ENCODE data around the gene MYH10.
A peak's percentile ranks its signal among the peaks of the same experiment; 100 is the strongest.

MYH10 gene

DNA sequence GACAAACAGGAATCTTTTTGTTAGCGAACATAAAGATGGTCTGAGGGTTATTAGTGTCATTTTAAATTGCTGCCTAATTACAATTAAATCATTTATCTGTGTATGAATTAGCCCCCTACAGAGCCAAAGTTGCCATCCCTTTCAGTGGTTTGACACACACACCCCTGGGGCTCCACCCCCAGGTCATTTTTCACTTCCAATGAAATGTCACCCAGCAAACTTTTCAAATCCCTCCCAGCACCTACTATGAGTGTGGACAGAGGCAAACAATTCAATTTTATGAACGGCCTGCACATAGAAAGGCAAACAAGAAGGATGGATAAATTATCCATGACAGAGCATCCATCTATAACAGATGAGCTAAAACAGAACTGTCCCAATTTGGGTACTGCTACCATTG, 2.4 kb downstream of the MYH10 start:
- no peaks in the 10 kb centered on the region for H3K79me1 ChIP-seq (replicated peaks; ENCODE audit: low read length, poor library complexity, severe bottlenecking)
- H2BK120ac ChIP-seq (ENCODE audit: low read depth, low read length): no peak overlapping the region
- H2BK12ac ChIP-seq (ENCODE audit: low read length in 2 of 2): no peak overlapping the region
- H2AFZ ChIP-seq (ENCODE audit: low read depth, low read length): no peak overlapping the region
- WGBS: 58% methylated on average over 1 of the region's 2 CpGs
- H3K4me2 ChIP-seq (ENCODE audit: low read length, poor library complexity, severe bottlenecking): no peak overlapping the region
- no peak overlapping the region for H2BK15ac ChIP-seq (ENCODE audit: low read depth, poor library complexity, severe bottlenecking)
- H2AK5ac ChIP-seq (ENCODE audit: low read length, severe bottlenecking): peak overlapping the region; percentile 47
- no peak overlapping the region for H3K4me3 ChIP-seq (ENCODE audit: insufficient read depth in 1 of 2, low read depth in 1 of 2, low read length in 2 of 2)
- H3K18ac ChIP-seq (ENCODE audit: low read depth in 1 of 2, low read length in 2 of 2): no peak overlapping the region
- H2BK5ac ChIP-seq (ENCODE audit: low read depth, low read length, poor library complexity, severe bottlenecking): no peak overlapping the region
- H3K27ac ChIP-seq (ENCODE audit: low read length, poor library complexity, severe bottlenecking): no peak overlapping the region
- H4K8ac ChIP-seq (ENCODE audit: low read length): no peak overlapping the region
- H3K4ac ChIP-seq (ENCODE audit: low read depth in 1 of 2, low read length in 2 of 2): no peak overlapping the region
- H3K23ac ChIP-seq (ENCODE audit: low read length in 2 of 2): no peak overlapping the region
- H3K14ac ChIP-seq (ENCODE audit: low read length in 2 of 2): no peak overlapping the region
- no peak overlapping the region for H3K9ac ChIP-seq (ENCODE audit: low read length)
- H3K9me3 ChIP-seq (ENCODE audit: control insufficient read depth, low read length): no peaks in the 10 kb centered on the region
- no peak for DNase-seq
- H3K36me3 ChIP-seq (ENCODE audit: control insufficient read depth in 1 of 2, insufficient read depth in 2 of 2, low read depth in 1 of 2, low read length in 2 of 2): peaks cover 0 to 2% of the 10 kb centered on the region in 2 experiments
- no peak overlapping the region for H4K91ac ChIP-seq (ENCODE audit: low read length)
- no peaks in the 10 kb centered on the region for H3K27me3 ChIP-seq (ENCODE audit: control insufficient read depth in 1 of 2, insufficient read depth in 1 of 2, low read length in 2 of 2)
- peaks cover 9% of the 10 kb centered on the region for H3K4me1 ChIP-seq (ENCODE audit: control insufficient read depth, insufficient read depth, low read depth, low read length)

DNA sequence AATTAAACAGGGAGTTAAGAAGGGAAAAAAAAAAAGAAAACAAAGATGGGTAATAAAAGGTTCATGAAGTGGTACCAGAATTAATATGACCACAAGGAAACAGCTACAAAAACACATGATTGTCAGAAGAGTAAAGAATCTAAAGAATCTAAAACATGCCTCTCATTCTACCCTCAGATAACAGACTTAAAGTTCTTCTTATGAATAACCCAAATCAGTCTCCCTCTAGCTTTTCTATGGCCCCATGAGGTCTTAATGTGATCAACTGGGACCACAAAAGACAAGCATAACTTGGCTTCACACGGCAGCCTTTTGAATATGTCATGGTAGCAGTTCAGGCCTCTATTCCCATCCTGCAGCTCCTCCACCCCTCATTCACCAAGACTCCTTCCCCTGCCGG, 6.9 kb downstream of the MYH10 start:
- WGBS: 74% methylated on average over 2 of the region's 2 CpGs
- Histone ChIP-seq H4K91ac (ENCODE audit: low read length) (no peak overlapping the region), H3K9ac (ENCODE audit: low read length) (no peak overlapping the region), H2BK120ac (ENCODE audit: low read depth, low read length) (no peak overlapping the region), H2AFZ (ENCODE audit: low read depth, low read length) (no peak overlapping the region), H2BK12ac (ENCODE audit: low read length in 2 of 2) (no peak overlapping the region), H4K8ac (ENCODE audit: low read length) (no peak overlapping the region), H3K4ac (ENCODE audit: low read depth in 1 of 2, low read length in 2 of 2) (no peak overlapping the region), H3K9me3 (ENCODE audit: control insufficient read depth, low read length) (no peaks in the 10 kb centered on the region), H3K4me2 (ENCODE audit: low read length, poor library complexity, severe bottlenecking) (peak overlapping the region; percentile 17), H2BK15ac (ENCODE audit: low read depth, poor library complexity, severe bottlenecking) (no peak overlapping the region), H3K4me3 (ENCODE audit: insufficient read depth in 1 of 2, low read depth in 1 of 2, low read length in 2 of 2) (no peak overlapping the region), H2BK5ac (ENCODE audit: low read depth, low read length, poor library complexity, severe bottlenecking) (peak overlapping the region; percentile 3), H3K27me3 (ENCODE audit: control insufficient read depth in 1 of 2, insufficient read depth in 1 of 2, low read length in 2 of 2) (no peaks in the 10 kb centered on the region), H3K23ac (ENCODE audit: low read length in 2 of 2) (peak overlapping the region in 1 of 2 experiments; percentile 43), H2AK5ac (ENCODE audit: low read length, severe bottlenecking) (peak overlapping the region; percentile 33), H3K18ac (ENCODE audit: low read depth in 1 of 2, low read length in 2 of 2) (no peak overlapping the region), H3K27ac (ENCODE audit: low read length, poor library complexity, severe bottlenecking) (peak overlapping the region; percentile 91), H3K36me3 (ENCODE audit: control insufficient read depth in 1 of 2, insufficient read depth in 2 of 2, low read depth in 1 of 2, low read length in 2 of 2) (peaks cover 7 to 12% of the 10 kb centered on the region in 2 experiments), H3K79me1 (replicated peaks; ENCODE audit: low read length, poor library complexity, severe bottlenecking) (peaks cover 11% of the 10 kb centered on the region), H3K14ac (ENCODE audit: low read length in 2 of 2) (no peak overlapping the region), H3K4me1 (ENCODE audit: control insufficient read depth, insufficient read depth, low read depth, low read length) (peaks cover 9% of the 10 kb centered on the region)
- DNase-seq: no peak

DNA sequence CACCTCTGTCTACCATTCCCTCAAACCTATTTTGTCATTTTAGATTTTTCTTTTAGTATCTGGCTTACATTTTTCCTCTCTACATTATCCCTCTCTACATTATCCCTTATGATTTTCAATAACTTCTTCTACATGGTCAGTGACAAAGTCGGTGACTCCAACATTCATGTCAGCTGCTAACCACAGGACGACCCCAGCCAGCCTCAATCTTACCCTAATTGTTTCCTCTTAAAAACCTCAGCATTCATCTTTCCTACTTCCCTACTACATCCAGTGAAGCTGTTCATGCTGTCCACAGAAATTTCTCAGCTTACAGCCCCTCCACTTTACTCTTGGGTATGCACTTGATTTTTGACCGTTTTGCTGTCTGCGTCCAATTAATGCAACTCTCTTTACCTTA, 8.3 kb downstream of the MYH10 start:
- Histone ChIP-seq H2BK12ac (ENCODE audit: low read length in 2 of 2) (no peak overlapping the region), H3K4me1 (ENCODE audit: control insufficient read depth, insufficient read depth, low read depth, low read length) (peaks cover 7% of the 10 kb centered on the region), H3K14ac (ENCODE audit: low read length in 2 of 2) (no peak overlapping the region), H3K27ac (ENCODE audit: low read length, poor library complexity, severe bottlenecking) (no peak overlapping the region), H4K91ac (ENCODE audit: low read length) (no peak overlapping the region), H3K27me3 (ENCODE audit: control insufficient read depth in 1 of 2, insufficient read depth in 1 of 2, low read length in 2 of 2) (no peaks in the 10 kb centered on the region), H3K79me1 (replicated peaks; ENCODE audit: low read length, poor library complexity, severe bottlenecking) (peaks cover 11% of the 10 kb centered on the region), H3K18ac (ENCODE audit: low read depth in 1 of 2, low read length in 2 of 2) (no peak overlapping the region), H3K23ac (ENCODE audit: low read length in 2 of 2) (no peak overlapping the region), H2BK15ac (ENCODE audit: low read depth, poor library complexity, severe bottlenecking) (no peak overlapping the region), H3K4me2 (ENCODE audit: low read length, poor library complexity, severe bottlenecking) (no peak overlapping the region), H2AK5ac (ENCODE audit: low read length, severe bottlenecking) (peak overlapping the region; percentile 68), H2BK120ac (ENCODE audit: low read depth, low read length) (no peak overlapping the region), H2BK5ac (ENCODE audit: low read depth, low read length, poor library complexity, severe bottlenecking) (no peak overlapping the region), H3K9me3 (ENCODE audit: control insufficient read depth, low read length) (no peaks in the 10 kb centered on the region), H4K8ac (ENCODE audit: low read length) (no peak overlapping the region), H3K4me3 (ENCODE audit: insufficient read depth in 1 of 2, low read depth in 1 of 2, low read length in 2 of 2) (no peak overlapping the region), H3K4ac (ENCODE audit: low read depth in 1 of 2, low read length in 2 of 2) (no peak overlapping the region), H3K9ac (ENCODE audit: low read length) (no peak overlapping the region), H2AFZ (ENCODE audit: low read depth, low read length) (no peak overlapping the region), H3K36me3 (ENCODE audit: control insufficient read depth in 1 of 2, insufficient read depth in 2 of 2, low read depth in 1 of 2, low read length in 2 of 2) (peaks cover 7 to 12% of the 10 kb centered on the region in 2 experiments)
- WGBS: 85% methylated on average over 4 of the region's 4 CpGs
- DNase-seq: no peak

DNA sequence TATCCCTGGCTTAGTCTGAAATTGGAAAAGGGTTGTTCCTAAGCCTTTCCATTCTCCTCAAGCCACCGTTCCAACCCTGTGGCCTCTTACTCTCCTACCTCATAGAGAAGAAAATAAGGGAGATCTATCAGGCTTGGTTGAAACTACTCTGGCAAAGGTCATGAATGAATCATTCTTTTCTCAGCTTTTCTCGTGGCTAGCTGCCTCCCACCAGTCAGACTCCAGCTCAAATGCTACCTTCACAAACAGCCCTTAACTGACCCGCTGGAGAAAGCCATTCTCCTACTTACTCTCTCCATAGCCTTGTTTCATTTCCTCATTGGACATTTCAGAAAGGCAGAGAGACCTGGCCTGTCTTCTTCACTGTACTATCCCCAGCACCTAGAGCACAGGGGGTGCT, 8.9 kb downstream of the MYH10 start:
- Histone ChIP-seq H4K8ac (ENCODE audit: low read length) (no peak overlapping the region), H2BK15ac (ENCODE audit: low read depth, poor library complexity, severe bottlenecking) (no peak overlapping the region), H3K9me3 (ENCODE audit: control insufficient read depth, low read length) (no peaks in the 10 kb centered on the region), H3K4me3 (ENCODE audit: insufficient read depth in 1 of 2, low read depth in 1 of 2, low read length in 2 of 2) (no peak overlapping the region), H3K9ac (ENCODE audit: low read length) (peak overlapping the region; percentile 36), H3K23ac (ENCODE audit: low read length in 2 of 2) (no peak overlapping the region), H3K27me3 (ENCODE audit: control insufficient read depth in 1 of 2, insufficient read depth in 1 of 2, low read length in 2 of 2) (no peaks in the 10 kb centered on the region), H4K91ac (ENCODE audit: low read length) (no peak overlapping the region), H3K36me3 (ENCODE audit: control insufficient read depth in 1 of 2, insufficient read depth in 2 of 2, low read depth in 1 of 2, low read length in 2 of 2) (peaks cover 7 to 12% of the 10 kb centered on the region in 2 experiments), H3K14ac (ENCODE audit: low read length in 2 of 2) (no peak overlapping the region), H2BK5ac (ENCODE audit: low read depth, low read length, poor library complexity, severe bottlenecking) (no peak overlapping the region), H2AFZ (ENCODE audit: low read depth, low read length) (no peak overlapping the region), H2BK12ac (ENCODE audit: low read length in 2 of 2) (no peak overlapping the region), H3K4me2 (ENCODE audit: low read length, poor library complexity, severe bottlenecking) (no peak overlapping the region), H2BK120ac (ENCODE audit: low read depth, low read length) (no peak overlapping the region), H3K79me1 (replicated peaks; ENCODE audit: low read length, poor library complexity, severe bottlenecking) (peaks cover 14% of the 10 kb centered on the region), H3K18ac (ENCODE audit: low read depth in 1 of 2, low read length in 2 of 2) (no peak overlapping the region), H2AK5ac (ENCODE audit: low read length, severe bottlenecking) (no peak overlapping the region), H3K4ac (ENCODE audit: low read depth in 1 of 2, low read length in 2 of 2) (no peak overlapping the region), H3K27ac (ENCODE audit: low read length, poor library complexity, severe bottlenecking) (peak overlapping the region; percentile 16), H3K4me1 (ENCODE audit: control insufficient read depth, insufficient read depth, low read depth, low read length) (peaks cover 7% of the 10 kb centered on the region)
- DNase-seq: peak; percentile 33
- whole genome bisulfite sequencing: 57% methylated on average over 3 of the region's 3 CpGs
